Keratinocyte (primary cell): ENCODE data around the gene FHAD1. TPM values are rescaled to one million over a fixed set of nuclear protein-coding genes. Genes with fewer than 3 reads are reported as not detected.

Experiments
- DNase-seq: peaks from one replicate; pipeline ENCODE4 v3.0.0-alpha.2; 2011; ENCODE audit warnings: low read depth, missing footprints, low spot score
- FAIRE-seq: peaks from 2 replicates; lab custom pipeline; 2011; peaks lifted over from hg19 to GRCh38; lab: Jason Lieb, UNC
- H2AFZ ChIP-seq: 2 replicates; pipeline ENCODE4 v1.6.0; 2012; ENCODE audit warnings: low read length, control low read depth, inconsistent platforms; ENCODE audit not compliant: control insufficient read depth
- H3K27ac ChIP-seq: 2 replicates; pipeline ENCODE4 v1.5.1; 2011; ENCODE audit warnings: low read length; ENCODE audit not compliant: control insufficient read depth, insufficient read depth
- H3K27me3 ChIP-seq: 3 replicates; pipeline ENCODE4 v1.6.0; 2011; ENCODE audit warnings: low read length; ENCODE audit not compliant: control insufficient read depth, insufficient read depth; ENCODE audit errors: extremely low read depth
- H3K36me3 ChIP-seq, 2 experiments: 2 replicates in 1 of 2; 3 replicates in 1 of 2; pipeline ENCODE4 v1.5.1; 2011; ENCODE audit warnings: low read length in 2 of 2, mild to moderate bottlenecking in 1 of 2; ENCODE audit not compliant: control insufficient read depth in 2 of 2, insufficient read depth in 2 of 2; ENCODE audit errors: extremely low read depth in 1 of 2
- H3K4me1 ChIP-seq: 3 replicates; pipeline ENCODE4 v1.5.1; 2011; ENCODE audit warnings: low read length; ENCODE audit not compliant: control insufficient read depth, insufficient read depth; ENCODE audit errors: extremely low read depth
- H3K4me2 ChIP-seq: 3 replicates; pipeline ENCODE4 v1.6.0; 2011; ENCODE audit warnings: low read depth, low read length; ENCODE audit not compliant: control insufficient read depth, insufficient read depth; ENCODE audit errors: extremely low read depth
- H3K4me3 ChIP-seq, 3 experiments: fragments of 200-600 bp in 1 of 3; sonication (generic) in 1 of 3; 2 replicates in 2 of 3; 3 replicates in 1 of 3; pipeline ENCODE4 v1.5.1; 2011 to 2016; ENCODE audit warnings: low read length in 3 of 3, mild to moderate bottlenecking in 3 of 3, control low read depth in 2 of 3, inconsistent platforms in 1 of 3, low read depth in 1 of 3, mixed read lengths in 1 of 3, mixed run types in 1 of 3, moderate library complexity in 1 of 3; ENCODE audit not compliant: control insufficient read depth in 2 of 3, insufficient read depth in 2 of 3; ENCODE audit errors: extremely low read depth in 1 of 3
- H3K79me2 ChIP-seq: 2 replicates; pipeline ENCODE4 v1.6.0; 2012; ENCODE audit warnings: low read length; ENCODE audit not compliant: control insufficient read depth, insufficient read depth
- H3K9ac ChIP-seq: 3 replicates; pipeline ENCODE4 v1.6.0; 2011; ENCODE audit warnings: low read length; ENCODE audit not compliant: control insufficient read depth, insufficient read depth; ENCODE audit errors: extremely low read depth
- H3K9me1 ChIP-seq: 3 replicates; pipeline ENCODE4 v1.6.0; 2011; ENCODE audit warnings: low read length; ENCODE audit not compliant: control insufficient read depth, insufficient read depth; ENCODE audit errors: extremely low read depth
- H3K9me3 ChIP-seq: 2 replicates; pipeline ENCODE4 v1.5.1; 2012; ENCODE audit warnings: low read depth, low read length; ENCODE audit not compliant: control insufficient read depth
- H4K20me1 ChIP-seq: 3 replicates; pipeline ENCODE4 v1.6.0; 2011; ENCODE audit warnings: low read length; ENCODE audit not compliant: control insufficient read depth, insufficient read depth; ENCODE audit errors: extremely low read depth
- CTCF ChIP-seq, 3 experiments: IDR thresholded peaks in 1 of 3; conservative IDR thresholded peaks in 1 of 3; optimal IDR thresholded peaks in 1 of 3; 2 replicates in 2 of 3; 3 replicates in 1 of 3; pipeline versions ENCODE3 to v1.5.1; 2011; ENCODE audit warnings: low read length in 3 of 3, mild to moderate bottlenecking in 3 of 3, moderate library complexity in 2 of 3, control low read depth in 1 of 3, inconsistent platforms in 1 of 3; ENCODE audit not compliant: insufficient read depth in 2 of 3; ENCODE audit errors: extremely low read depth in 1 of 3
- EZH2 ChIP-seq: IDR thresholded peaks from one replicate; pipeline ENCODE4 v1.6.1; 2012; ENCODE audit warnings: inconsistent platforms, mild to moderate bottlenecking, low read length, moderate library complexity
- dilution Hi-C: fragments of 300-500 bp; cut with MboI; formaldehyde crosslinking; loops from one replicate; pipeline ENCODE4 v1.7.0; 2020; ENCODE audit warnings: low sequenced_read_pairs; ENCODE audit not compliant: extremely low pct_ligation_motif_present
- polyA plus RNA-seq, 5 experiments: library from polyadenylated mRNA; depleted of rRNA in 3 of 5; stranded (reverse) in 3 of 5; stranded (forward) in 1 of 5; unstranded in 1 of 5; fragments of >200 nt; gene quantifications; 1 replicate in 1 of 5; 2 replicates in 3 of 5; 3 replicates in 1 of 5; pipeline versions ENCODE4 v1.2.1 to v1.2.3, GENCODE V29; 2011 to 2012; ENCODE audit warnings: missing spikeins in 2 of 5, low read depth in 1 of 5, low replicate concordance in 1 of 5

Gene FHAD1
- polyA plus RNA-seq, 1 donor (not counting 4 experiments of a cell fraction or from before 2014, with no cell fraction given) = 0.09 TPM

- H3K36me3 ChIP-seq = no peaks in the 10 kb centered on the region
- H3K27ac ChIP-seq = no peak overlapping the region
- DNase-seq (no peak), FAIRE-seq (no peak)
- no peak overlapping the region for H3K4me3 ChIP-seq
- H3K27me3 ChIP-seq = no peaks in the 10 kb centered on the region
- peaks cover 2% of the 10 kb centered on the region for H4K20me1 ChIP-seq
- no peaks in the 10 kb centered on the region for H3K4me1 ChIP-seq
- H3K79me2 ChIP-seq = no peaks in the 10 kb centered on the region
- dilution Hi-C loops = no loop called here
- H2AFZ ChIP-seq = no peak overlapping the region
- H3K9me1 ChIP-seq = no peaks in the 10 kb centered on the region
- H3K9ac ChIP-seq = no peak overlapping the region
- no peaks in the 10 kb centered on the region for H3K9me3 ChIP-seq
- H3K4me2 ChIP-seq = no peak overlapping the region
- TF ChIP-seq CTCF (optimal IDR thresholded peaks at IDR 0.05 in 1 of 3, IDR thresholded peaks at IDR 0.05 in 1 of 3, conservative IDR thresholded peaks at IDR 0.05 in 1 of 3; ENCODE audit: extremely low read depth in 1 of 3, insufficient read depth in 2 of 3, low read length in 3 of 3) (no peak), EZH2 (no peak)
Observed at GRCh38 chr1:15226388-15227255, 20.4 kb upstream of the FHAD1 start.

- H2AFZ ChIP-seq = no peak overlapping the region
- no peaks in the 10 kb centered on the region for H3K27me3 ChIP-seq
- no peak overlapping the region for H3K27ac ChIP-seq
- H3K36me3 ChIP-seq = no peaks in the 10 kb centered on the region
- H3K4me3 ChIP-seq = no peak overlapping the region
- H4K20me1 ChIP-seq = peaks cover 2% of the 10 kb centered on the region
- no peak overlapping the region for H3K9ac ChIP-seq
- H3K4me1 ChIP-seq = no peaks in the 10 kb centered on the region
- DNase-seq = no peak
- TF ChIP-seq EZH2 (no peak), CTCF (optimal IDR thresholded peaks at IDR 0.05 in 1 of 3, IDR thresholded peaks at IDR 0.05 in 1 of 3, conservative IDR thresholded peaks at IDR 0.05 in 1 of 3; ENCODE audit: extremely low read depth in 1 of 3, insufficient read depth in 2 of 3, low read length in 3 of 3) (no peak)
- no peaks in the 10 kb centered on the region for H3K9me3 ChIP-seq
- dilution Hi-C loops = no loop called here
- no peaks in the 10 kb centered on the region for H3K9me1 ChIP-seq
- no peak for FAIRE-seq
- H3K79me2 ChIP-seq = no peaks in the 10 kb centered on the region
- H3K4me2 ChIP-seq = no peak overlapping the region
Observed at GRCh38 chr1:15229707-15230131, 17.3 kb upstream of the FHAD1 start.
